H9 (cell line): ENCODE measurements around the gene ARL6IP6. TPM values are rescaled to one million over a fixed set of nuclear protein-coding genes. Genes with fewer than 3 reads are reported as not detected.

Source experiments
- DNase-seq: peaks from one replicate; pipeline ENCODE4 v3.0.0-alpha.2; 2017
- H2AFZ ChIP-seq: one replicate; pipeline ENCODE4 v1.6.1; 2013; ENCODE audit warnings: mild to moderate bottlenecking, low read length, control low read depth, moderate library complexity
- H2AK5ac ChIP-seq: 2 replicates; pipeline ENCODE4 v1.6.1; 2013; ENCODE audit warnings: low read length, control low read depth, mixed read lengths; ENCODE audit not compliant: insufficient read length
- H2BK120ac ChIP-seq: one replicate; pipeline ENCODE4 v1.6.1; 2013; ENCODE audit warnings: low read depth, mild to moderate bottlenecking, low read length, control low read depth, inconsistent platforms; ENCODE audit not compliant: poor library complexity, severe bottlenecking
- H2BK12ac ChIP-seq: 2 replicates; pipeline ENCODE4 v1.6.1; 2013; ENCODE audit warnings: low read length, control low read depth, mixed read lengths, low read depth; ENCODE audit not compliant: insufficient read length
- H2BK15ac ChIP-seq: 2 replicates; pipeline ENCODE4 v1.6.1; 2013; ENCODE audit warnings: low read depth, low read length, control low read depth
- H2BK20ac ChIP-seq: one replicate; pipeline ENCODE4 v1.6.1; 2013; ENCODE audit warnings: low read depth, mild to moderate bottlenecking, low read length, control low read depth, inconsistent platforms; ENCODE audit not compliant: poor library complexity, severe bottlenecking
- H2BK5ac ChIP-seq: 2 replicates; pipeline ENCODE4 v1.6.1; 2013; ENCODE audit warnings: low read length, control low read depth, mixed read lengths; ENCODE audit not compliant: insufficient read length
- H3K14ac ChIP-seq: 2 replicates; pipeline ENCODE4 v1.6.1; 2013; ENCODE audit warnings: low read length, control low read depth; ENCODE audit not compliant: insufficient read depth
- H3K18ac ChIP-seq: 2 replicates; pipeline ENCODE4 v1.6.1; 2013; ENCODE audit warnings: low read depth, mild to moderate bottlenecking, mixed read lengths, low read length, control low read depth; ENCODE audit not compliant: insufficient read length
- H3K23ac ChIP-seq: 2 replicates; pipeline ENCODE4 v1.6.1; 2013; ENCODE audit warnings: low read length, control low read depth, mixed read lengths, low read depth; ENCODE audit not compliant: insufficient read length
- H3K23me2 ChIP-seq: 2 replicates; pipeline ENCODE4 v1.6.1; 2013; ENCODE audit warnings: low read depth, mild to moderate bottlenecking, mixed read lengths, low read length, control low read depth; ENCODE audit not compliant: insufficient read length, poor library complexity, severe bottlenecking
- H3K27ac ChIP-seq: 2 replicates; pipeline ENCODE4 v1.5.1; 2013; ENCODE audit warnings: low read length, control low read depth, mixed read lengths, low read depth; ENCODE audit not compliant: insufficient read length
- H3K27me3 ChIP-seq: 2 replicates; pipeline ENCODE4 v1.6.1; 2013; ENCODE audit warnings: low read length, control low read depth, inconsistent platforms; ENCODE audit not compliant: insufficient read depth
- H3K4ac ChIP-seq: 2 replicates; pipeline ENCODE4 v1.6.1; 2013; ENCODE audit warnings: low read depth, mild to moderate bottlenecking, control low read depth, inconsistent platforms, low read length, moderate library complexity
- H3K4me1 ChIP-seq: 2 replicates; pipeline ENCODE4 v1.6.1; 2013; ENCODE audit warnings: low read length, control low read depth, inconsistent platforms; ENCODE audit not compliant: insufficient read depth
- H3K4me2 ChIP-seq: 2 replicates; pipeline ENCODE4 v1.6.1; 2013; ENCODE audit warnings: low read length, control low read depth, mixed read lengths; ENCODE audit not compliant: insufficient read length, insufficient read depth
- H3K56ac ChIP-seq: 2 replicates; pipeline ENCODE4 v1.6.1; 2013; ENCODE audit warnings: low read depth, mild to moderate bottlenecking, mixed read lengths, low read length, control low read depth; ENCODE audit not compliant: insufficient read length
- H3K79me1 ChIP-seq: 2 replicates; pipeline ENCODE4 v1.6.1; 2013; ENCODE audit warnings: low read depth, mild to moderate bottlenecking, moderate library complexity, low read length, control low read depth, inconsistent platforms; ENCODE audit not compliant: insufficient read depth, poor library complexity, severe bottlenecking
- H3K79me2 ChIP-seq: 2 replicates; pipeline ENCODE4 v1.6.1; 2013; ENCODE audit warnings: low read length, control low read depth, inconsistent platforms; ENCODE audit not compliant: insufficient read depth
- H3K9ac ChIP-seq: 2 replicates; pipeline ENCODE4 v1.6.1; 2013; ENCODE audit warnings: low read length, control low read depth, mixed read lengths; ENCODE audit not compliant: insufficient read length; ENCODE audit errors: extremely low read depth
- H3K9me3 ChIP-seq: one replicate; pipeline ENCODE4 v1.6.1; 2013; ENCODE audit warnings: low read depth, low read length, inconsistent platforms; ENCODE audit not compliant: control insufficient read depth
- H3T11ph ChIP-seq: one replicate; pipeline ENCODE4 v1.6.1; 2013; ENCODE audit warnings: mild to moderate bottlenecking, low read length, control low read depth, inconsistent platforms
- H4K20me1 ChIP-seq: one replicate; pipeline ENCODE4 v1.6.1; 2013; ENCODE audit not compliant: control insufficient read depth, insufficient read length, insufficient read depth
- H4K5ac ChIP-seq: 2 replicates; pipeline ENCODE4 v1.6.1; 2013; ENCODE audit warnings: low read depth, mild to moderate bottlenecking, mixed read lengths, low read length, control low read depth; ENCODE audit not compliant: insufficient read length
- H4K8ac ChIP-seq: replicated peaks from 2 replicates; pipeline ENCODE4 v1.6.1; 2013; ENCODE audit warnings: low read length, control low read depth, mixed read lengths, low read depth; ENCODE audit not compliant: insufficient read length
- H4K91ac ChIP-seq: 2 replicates; pipeline ENCODE4 v1.6.1; 2013; ENCODE audit warnings: low read depth, mild to moderate bottlenecking, moderate library complexity, mixed read lengths, low read length, control low read depth; ENCODE audit not compliant: insufficient read length
- H3K27ac Mint-ChIP-seq, 3 experiments: 2 replicates in 2 of 3; 3 replicates in 1 of 3; pipeline ENCODE4 v1.8.0; 2020 to 2021; ENCODE audit warnings: mixed read lengths in 3 of 3, mild to moderate bottlenecking in 1 of 3, moderate library complexity in 1 of 3
- H3K27me3 Mint-ChIP-seq: 2 replicates; pipeline ENCODE4 v1.8.0; 2021; ENCODE audit warnings: low read depth, mild to moderate bottlenecking, moderate library complexity, mixed read lengths
- H3K36me3 Mint-ChIP-seq, 3 experiments: 2 replicates in 2 of 3; 3 replicates in 1 of 3; pipeline ENCODE4 v1.8.0; 2020 to 2021; ENCODE audit warnings: low read depth in 3 of 3, mixed read lengths in 3 of 3; ENCODE audit not compliant: insufficient read depth in 1 of 3
- H3K4me1 Mint-ChIP-seq, 2 experiments: 2 replicates each; pipeline ENCODE4 v1.8.0; 2020; ENCODE audit warnings: mixed read lengths in 2 of 2
- H3K4me3 Mint-ChIP-seq, 2 experiments: 2 replicates in 1 of 2; 3 replicates in 1 of 2; pipeline ENCODE4 v1.8.0; 2020 to 2021; ENCODE audit warnings: mild to moderate bottlenecking in 2 of 2, mixed read lengths in 2 of 2, moderate library complexity in 1 of 2
- H3K9me3 Mint-ChIP-seq, 2 experiments: 2 replicates in 1 of 2; 3 replicates in 1 of 2; pipeline ENCODE4 v1.8.0; 2020; ENCODE audit warnings: mild to moderate bottlenecking in 2 of 2, mixed read lengths in 2 of 2, moderate library complexity in 1 of 2
- CTCF ChIP-seq: fragments of 200-600 bp; sonication (generic); conservative IDR thresholded peaks from 3 replicates; pipeline ENCODE4 v1.8.0; 2021; ENCODE audit warnings: antibody characterized with exemption, mild to moderate bottlenecking
- WGBS: extraction: QIAGEN DNeasy Blood & Tissue Kit; methylation state at CpG from one replicate; pipeline ENCODE4 v1.1.7; 2013; ENCODE audit warnings: missing lambda C conversion rate, low lambda C conversion rate, mixed read lengths; ENCODE audit not compliant: insufficient read length; ENCODE audit errors: extremely low coverage; 5-methylcytosine and 5-hydroxymethylcytosine counted together
- total RNA-seq: library from RNA; stranded (reverse); gene quantifications from 2 replicates; pipeline ENCODE4 v1.2.1, GENCODE V29; 2021

ARL6IP6 gene
- total RNA-seq, 1 experiment from 2014 or later, result 27.3 TPM

- Histone ChIP-seq H3K18ac (no peak overlapping the region), H3K23me2 (no peaks in the 10 kb centered on the region), H2BK120ac (no peak overlapping the region), H4K5ac (no peak overlapping the region), H3T11ph (no peak overlapping the region), H3K4ac (no peak overlapping the region), H4K20me1 (no peaks in the 10 kb centered on the region), H2BK5ac (no peak overlapping the region), H3K27me3 (no peaks in the 10 kb centered on the region), H3K27ac (no peak overlapping the region), H3K79me1 (no peaks in the 10 kb centered on the region), H3K79me2 (peaks cover 10% of the 10 kb centered on the region; the same call in 1 of the 2 replicates), H3K9me3 (no peaks in the 10 kb centered on the region), H3K23ac (no peak overlapping the region), H2BK15ac (no peak overlapping the region), H2AK5ac (no peak overlapping the region), H3K14ac (no peak overlapping the region), H4K91ac (no peak overlapping the region), H3K4me2 (no peak overlapping the region), H2BK12ac (no peak overlapping the region), H2BK20ac (no peak overlapping the region), H3K4me1 (no peaks in the 10 kb centered on the region; the same call in 1 of the 2 replicates), H2AFZ (no peak overlapping the region), H3K56ac (no peak overlapping the region), H4K8ac (no peak overlapping the region), H3K9ac (no peak overlapping the region)
- no peak overlapping the region for H3K27ac Mint-ChIP-seq
- DNase-seq, result no peak
- H3K4me1 Mint-ChIP-seq, result peaks cover 17 to 20% of the 10 kb centered on the region in 2 experiments
- no peak overlapping the region for H3K4me3 Mint-ChIP-seq
- peaks cover 4 to 27% (median 22%) of the 10 kb centered on the region in 3 experiments for H3K36me3 Mint-ChIP-seq
- TF ChIP-seq CTCF, result no peak
- H3K27me3 Mint-ChIP-seq, result no peaks in the 10 kb centered on the region
- WGBS, result no CpG with 5 or more reads among the region's 1 CpG
- no peaks in the 10 kb centered on the region for H3K9me3 Mint-ChIP-seq
Measured at GRCh38 chr2:152723918-152724317, 5.5 kb downstream of the ARL6IP6 start.
